Neural progenitor cell (in vitro differentiated cells): ENCODE measurements around the gene INSR. TPM values are rescaled to one million over a fixed set of nuclear protein-coding genes. Genes with fewer than 3 reads are reported as not detected.

ENCODE experiments used
- DNase-seq: peaks from one replicate; pipeline ENCODE4 v3.0.0-alpha.2; 2016; ENCODE audit warnings: low spot score
- H2AFZ ChIP-seq: fragments of 200-600 bp; sonication (generic); replicated peaks from 2 replicates; pipeline ENCODE4 v1.6.1; 2016; ENCODE audit warnings: antibody characterized with exemption
- H3F3A ChIP-seq: fragments of 200-600 bp; sonication (generic); 2 replicates; pipeline ENCODE4 v1.6.1; 2016; ENCODE audit warnings: antibody characterized with exemption, low read depth
- H3K27ac ChIP-seq: fragments of 200-600 bp; sonication (generic); 2 replicates; pipeline ENCODE4 v1.5.1; 2016; ENCODE audit warnings: mild to moderate bottlenecking
- H3K27me3 ChIP-seq: fragments of 200-600 bp; sonication (generic); 2 replicates; pipeline ENCODE4 v1.6.1; 2016; ENCODE audit warnings: mild to moderate bottlenecking, moderate library complexity
- H3K36me3 ChIP-seq: fragments of 200-600 bp; sonication (generic); 2 replicates; pipeline ENCODE4 v1.5.1; 2016
- H3K4me1 ChIP-seq: fragments of 200-600 bp; sonication (generic); 2 replicates; pipeline ENCODE4 v1.6.1; 2016; ENCODE audit warnings: mixed run types
- H3K4me2 ChIP-seq: fragments of 200-600 bp; sonication (generic); 2 replicates; pipeline ENCODE4 v1.6.1; 2016
- H3K4me3 ChIP-seq: fragments of 200-600 bp; sonication (generic); 2 replicates; pipeline ENCODE4 v1.5.1; 2016
- H3K79me2 ChIP-seq: fragments of 200-600 bp; sonication (generic); 2 replicates; pipeline ENCODE4 v1.6.1; 2016; ENCODE audit warnings: low read depth
- H3K9ac ChIP-seq: fragments of 200-600 bp; sonication (generic); 2 replicates; pipeline ENCODE4 v1.6.1; 2016
- H3K9me3 ChIP-seq: fragments of 200-600 bp; sonication (generic); 2 replicates; pipeline ENCODE4 v1.5.1; 2016; ENCODE audit warnings: low read depth
- H4K20me1 ChIP-seq: fragments of 200-600 bp; sonication (generic); 2 replicates; pipeline ENCODE4 v1.6.1; 2016; ENCODE audit warnings: low read depth
- H3K27ac Mint-ChIP-seq: 3 replicates; pipeline ENCODE4 v1.8.0; 2021; ENCODE audit warnings: mixed read lengths
- H3K27me3 Mint-ChIP-seq: 2 replicates; pipeline ENCODE4 v1.8.0; 2022; ENCODE audit warnings: low read depth, mild to moderate bottlenecking, inconsistent platforms, moderate library complexity, mixed read lengths; ENCODE audit not compliant: insufficient read depth
- H3K36me3 Mint-ChIP-seq: 3 replicates; pipeline ENCODE4 v1.8.0; 2021; ENCODE audit warnings: mixed read lengths
- H3K4me1 Mint-ChIP-seq: 3 replicates; pipeline ENCODE4 v1.8.0; 2021; ENCODE audit warnings: mixed read lengths
- H3K4me3 Mint-ChIP-seq: 3 replicates; pipeline ENCODE4 v1.8.0; 2021; ENCODE audit warnings: mild to moderate bottlenecking, moderate library complexity, mixed read lengths
- H3K9me3 Mint-ChIP-seq: 3 replicates; pipeline ENCODE4 v1.8.0; 2020; ENCODE audit warnings: mixed read lengths
- EZH2 ChIP-seq: fragments of 200-600 bp; sonication (generic); IDR thresholded peaks from 2 replicates; pipeline ENCODE4 v1.6.1; 2017; ENCODE audit warnings: antibody characterized with exemption, mild to moderate bottlenecking, moderate library complexity
- EZH2phosphoT487 ChIP-seq: fragments of 200-600 bp; sonication (generic); IDR thresholded peaks from 2 replicates; pipeline ENCODE4 v1.6.1; 2017; ENCODE audit warnings: antibody characterized with exemption
- total RNA-seq: library from RNA; depleted of rRNA; stranded (reverse); fragments of >200 nt; gene quantifications from 2 replicates; pipeline ENCODE4 v1.2.3, GENCODE V29; 2015; ENCODE audit warnings: low replicate concordance
- TF ChIP-seq, protein P1 (sequence below): fragments of 200-600 bp; sonication (generic); IDR thresholded peaks from 2 replicates; pipeline ENCODE4 v1.5.1; 2017; ENCODE audit warnings: antibody characterized with exemption, mild to moderate bottlenecking

INSR gene
- total RNA-seq, 1 donor from 2014 or later, result 20.8 TPM

DNA sequence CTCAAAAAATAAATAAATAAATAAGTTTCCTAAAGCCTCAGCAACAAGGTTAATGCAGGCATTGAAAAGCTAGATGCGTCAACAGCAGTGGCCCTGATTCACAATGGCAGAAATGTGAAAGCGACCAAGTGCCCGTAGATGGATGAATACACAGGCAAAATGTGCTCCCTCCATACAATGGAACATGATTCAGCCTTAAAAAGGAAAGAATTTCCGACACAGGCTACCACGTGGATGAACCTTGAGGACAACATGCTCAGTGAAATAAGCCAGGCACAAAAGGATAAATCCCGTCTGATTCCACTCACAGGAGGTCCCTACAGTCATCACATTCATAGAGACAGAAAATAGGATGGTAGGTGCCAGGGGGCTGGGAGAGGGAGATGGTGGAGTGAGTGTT lies 31.7 kb downstream of the INSR start:
- peaks cover 37% of the 10 kb centered on the region for H3K79me2 ChIP-seq
- no peak overlapping the region for H3K4me3 ChIP-seq
- no peak overlapping the region for H3K4me3 Mint-ChIP-seq
- H3K36me3 ChIP-seq, result no peaks in the 10 kb centered on the region
- no peaks in the 10 kb centered on the region for H4K20me1 ChIP-seq
- H2AFZ ChIP-seq, result no peak overlapping the region
- no peaks in the 10 kb centered on the region for H3K4me1 ChIP-seq
- peaks cover 3% of the 10 kb centered on the region for H3K4me1 Mint-ChIP-seq
- no peak overlapping the region for H3K4me2 ChIP-seq
- no peak overlapping the region for H3K9ac ChIP-seq
- peaks cover 7% of the 10 kb centered on the region for H3K27me3 Mint-ChIP-seq
- no peak overlapping the region for H3K27ac ChIP-seq
- peak; percentile 2 for DNase-seq
- peaks cover 4% of the 10 kb centered on the region for H3F3A ChIP-seq
- H3K27ac Mint-ChIP-seq, result no peak overlapping the region
- H3K36me3 Mint-ChIP-seq, result peaks cover 17% of the 10 kb centered on the region
- TF ChIP-seq, protein P1, sequence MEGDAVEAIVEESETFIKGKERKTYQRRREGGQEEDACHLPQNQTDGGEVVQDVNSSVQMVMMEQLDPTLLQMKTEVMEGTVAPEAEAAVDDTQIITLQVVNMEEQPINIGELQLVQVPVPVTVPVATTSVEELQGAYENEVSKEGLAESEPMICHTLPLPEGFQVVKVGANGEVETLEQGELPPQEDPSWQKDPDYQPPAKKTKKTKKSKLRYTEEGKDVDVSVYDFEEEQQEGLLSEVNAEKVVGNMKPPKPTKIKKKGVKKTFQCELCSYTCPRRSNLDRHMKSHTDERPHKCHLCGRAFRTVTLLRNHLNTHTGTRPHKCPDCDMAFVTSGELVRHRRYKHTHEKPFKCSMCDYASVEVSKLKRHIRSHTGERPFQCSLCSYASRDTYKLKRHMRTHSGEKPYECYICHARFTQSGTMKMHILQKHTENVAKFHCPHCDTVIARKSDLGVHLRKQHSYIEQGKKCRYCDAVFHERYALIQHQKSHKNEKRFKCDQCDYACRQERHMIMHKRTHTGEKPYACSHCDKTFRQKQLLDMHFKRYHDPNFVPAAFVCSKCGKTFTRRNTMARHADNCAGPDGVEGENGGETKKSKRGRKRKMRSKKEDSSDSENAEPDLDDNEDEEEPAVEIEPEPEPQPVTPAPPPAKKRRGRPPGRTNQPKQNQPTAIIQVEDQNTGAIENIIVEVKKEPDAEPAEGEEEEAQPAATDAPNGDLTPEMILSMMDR, result no peak
- no peak for TF ChIP-seq EZH2
- H3K9me3 ChIP-seq, result no peaks in the 10 kb centered on the region
- no peaks in the 10 kb centered on the region for H3K27me3 ChIP-seq
- no peaks in the 10 kb centered on the region for H3K9me3 Mint-ChIP-seq

DNA sequence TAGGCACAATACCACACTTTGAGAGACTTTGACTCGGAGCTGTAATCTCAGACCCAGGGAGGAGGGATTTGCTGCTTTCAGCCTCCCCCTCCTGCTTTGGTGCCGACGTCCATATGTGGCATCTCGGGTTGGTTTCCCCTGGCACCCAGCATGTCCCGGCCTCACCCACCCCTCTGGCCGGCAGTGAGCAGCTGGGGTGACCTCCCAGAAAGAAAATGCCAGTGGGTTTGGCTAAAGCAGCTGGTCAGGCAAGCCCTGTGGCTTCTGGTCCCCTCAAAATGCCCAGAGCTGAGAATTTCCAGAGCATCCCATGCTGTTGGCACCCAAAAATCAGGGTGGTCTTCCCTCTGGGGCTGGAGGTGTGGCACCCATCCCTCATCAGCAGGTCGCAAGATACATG lies 34.1 kb downstream of the INSR start:
- Histone ChIP-seq H3K4me2 (no peak overlapping the region), H3K79me2 (peaks cover 41% of the 10 kb centered on the region), H4K20me1 (no peaks in the 10 kb centered on the region), H3K27me3 (no peaks in the 10 kb centered on the region), H3K9me3 (no peaks in the 10 kb centered on the region), H3K9ac (no peak overlapping the region), H2AFZ (no peak overlapping the region), H3K4me1 (no peaks in the 10 kb centered on the region), H3K4me3 (no peak overlapping the region), H3K36me3 (no peaks in the 10 kb centered on the region), H3F3A (peaks cover 4% of the 10 kb centered on the region), H3K27ac (no peak overlapping the region)
- H3K27me3 Mint-ChIP-seq, result peaks cover 3% of the 10 kb centered on the region
- H3K4me1 Mint-ChIP-seq, result peaks cover 3% of the 10 kb centered on the region
- H3K4me3 Mint-ChIP-seq, result no peak overlapping the region
- no peak for DNase-seq
- peaks cover 3% of the 10 kb centered on the region for H3K36me3 Mint-ChIP-seq
- H3K9me3 Mint-ChIP-seq, result no peaks in the 10 kb centered on the region
- no peak overlapping the region for H3K27ac Mint-ChIP-seq
- no peak for TF ChIP-seq EZH2
- TF ChIP-seq EZH2phosphoT487, result no peak
- TF ChIP-seq, protein P1, result no peak

DNA sequence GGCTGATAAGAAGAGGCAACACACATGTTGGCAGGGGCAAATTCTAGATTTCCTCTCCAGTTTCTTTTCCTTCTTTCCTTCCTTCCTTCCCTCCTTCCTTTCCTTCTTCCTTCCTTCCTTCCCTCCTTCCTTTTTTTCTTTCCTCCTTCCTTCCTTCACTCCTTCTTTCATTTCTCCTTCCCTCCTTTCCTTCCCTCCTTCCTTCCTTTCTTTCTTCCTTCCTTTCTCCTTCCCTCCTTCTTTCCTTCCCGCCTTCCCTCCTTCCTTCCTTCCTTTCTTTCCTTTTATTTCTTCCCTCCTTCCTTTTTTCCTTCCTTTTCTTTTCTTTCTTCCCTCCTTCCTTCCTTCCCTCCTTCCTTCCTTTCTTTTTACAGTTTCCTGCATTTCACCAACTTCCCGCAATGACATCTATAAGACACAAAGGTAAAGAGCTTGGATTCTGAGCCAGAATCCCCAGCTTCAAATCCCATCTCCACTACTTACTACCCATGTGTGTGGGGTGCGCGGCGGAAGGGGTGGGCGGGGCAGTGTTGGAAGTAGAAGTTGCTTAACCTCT lies 35.3 kb downstream of the INSR start:
- TF ChIP-seq EZH2phosphoT487 (no peak), EZH2 (no peak)
- TF ChIP-seq, protein P1, result no peak
- Mint-ChIP-seq H3K36me3 (no peaks in the 10 kb centered on the region), H3K27ac (no peak overlapping the region), H3K4me1 (peaks cover 3% of the 10 kb centered on the region), H3K9me3 (no peaks in the 10 kb centered on the region), H3K4me3 (no peak overlapping the region), H3K27me3 (peaks cover 4% of the 10 kb centered on the region)
- H3K9ac ChIP-seq, result no peak overlapping the region
- H4K20me1 ChIP-seq, result no peaks in the 10 kb centered on the region
- H3K36me3 ChIP-seq, result no peaks in the 10 kb centered on the region
- no peak overlapping the region for H3K4me2 ChIP-seq
- no peaks in the 10 kb centered on the region for H3K9me3 ChIP-seq
- no peaks in the 10 kb centered on the region for H3K4me1 ChIP-seq
- H3K79me2 ChIP-seq, result peaks cover 29% of the 10 kb centered on the region
- no peak overlapping the region for H3K27ac ChIP-seq
- no peaks in the 10 kb centered on the region for H3K27me3 ChIP-seq
- no peak overlapping the region for H3K4me3 ChIP-seq
- peaks cover 4% of the 10 kb centered on the region for H3F3A ChIP-seq
- H2AFZ ChIP-seq, result no peak overlapping the region
- no peak for DNase-seq
